Measurements from ENCODE around the gene PIK3R2.

GRCh38 chr19:18214779-18215433 is 61.9 kb downstream of the PIK3R2 start:
- no peak for TF ChIP-seq EP300 (IDR thresholded peaks at IDR 0.05; ENCODE audit: borderline replicate concordance)
- no peak for TF ChIP-seq CREB1 (IDR thresholded peaks at IDR 0.05; ENCODE audit: low read depth)
- TF ChIP-seq MAX (IDR thresholded peaks at IDR 0.05) = no peak
- TF ChIP-seq YY1 (IDR thresholded peaks at IDR 0.05; ENCODE audit: low read depth) = no peak
- no peak for TF ChIP-seq RAD21 (IDR thresholded peaks at IDR 0.05; ENCODE audit: low read depth)
- no peak for TF ChIP-seq REST (IDR thresholded peaks at IDR 0.05; ENCODE audit: low read depth)
- no peak for TF ChIP-seq EGR1 (IDR thresholded peaks at IDR 0.05)
